IPS-18c (cell line): ENCODE results near the gene ANKRD63.
A peak's percentile ranks its signal among the peaks of the same experiment; 100 is the strongest.

Experiments used
- H3K4me3 ChIP-seq: 2 replicates; pipeline ENCODE4 v1.7.0; 2013; ENCODE audit warnings: low read depth, mild to moderate bottlenecking, low read length, moderate library complexity; ENCODE audit not compliant: insufficient read depth
- H3K9me3 ChIP-seq: one replicate; pipeline ENCODE4 v1.6.1; 2013; ENCODE audit warnings: mild to moderate bottlenecking, low read length, moderate library complexity; ENCODE audit not compliant: control insufficient read depth, insufficient read depth

ANKRD63 gene

DNA sequence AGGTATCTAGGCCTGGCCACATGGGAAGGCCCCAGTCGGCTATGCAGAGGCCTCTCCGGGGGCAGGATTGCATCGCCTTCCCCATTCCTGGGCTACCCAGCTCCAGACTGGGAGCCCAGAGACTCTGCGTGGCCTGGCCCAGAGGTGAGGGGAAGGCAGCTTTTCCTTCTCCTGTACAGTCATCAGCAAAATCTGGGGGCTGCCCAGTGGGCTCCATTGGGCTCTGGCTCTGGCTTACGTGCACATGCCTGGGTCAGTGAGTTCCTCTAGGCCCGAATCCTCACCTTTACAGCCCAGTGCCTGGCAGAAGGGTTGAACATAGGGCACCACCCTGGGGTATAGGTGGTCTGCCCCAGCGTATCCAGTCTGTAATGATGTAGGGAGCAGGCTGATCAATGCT lies 3.9 kb upstream of the ANKRD63 start:
- Histone ChIP-seq H3K4me3 (no peak overlapping the region), H3K9me3 (no peaks in the 10 kb centered on the region)

DNA sequence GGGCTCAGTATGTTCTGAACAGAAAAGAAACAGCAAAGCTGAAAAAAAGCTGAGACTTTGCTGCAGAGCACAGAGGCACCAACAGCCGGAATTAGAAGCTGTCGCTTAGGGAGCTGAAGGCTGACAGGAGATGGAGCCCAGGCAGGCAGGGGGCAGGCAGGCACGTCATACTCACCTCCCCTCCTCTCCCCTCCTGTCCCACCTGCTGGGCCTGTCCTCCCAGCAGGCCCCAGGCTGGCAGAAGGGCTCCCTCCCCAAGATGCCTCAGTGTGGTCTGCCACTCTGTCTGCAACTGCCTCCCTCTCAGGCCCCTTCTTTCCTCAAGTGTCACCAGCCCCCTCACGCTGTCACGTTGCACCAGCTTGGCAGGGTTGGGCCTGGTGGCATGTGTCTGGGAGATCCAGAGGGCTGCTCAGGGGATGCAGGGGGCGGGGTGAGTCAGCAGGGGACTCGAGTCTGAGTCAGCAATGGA lies 3.2 kb upstream of the ANKRD63 start:
- Histone ChIP-seq H3K4me3 (no peak overlapping the region; the same call in 1 of the 2 replicates), H3K9me3 (no peaks in the 10 kb centered on the region)

DNA sequence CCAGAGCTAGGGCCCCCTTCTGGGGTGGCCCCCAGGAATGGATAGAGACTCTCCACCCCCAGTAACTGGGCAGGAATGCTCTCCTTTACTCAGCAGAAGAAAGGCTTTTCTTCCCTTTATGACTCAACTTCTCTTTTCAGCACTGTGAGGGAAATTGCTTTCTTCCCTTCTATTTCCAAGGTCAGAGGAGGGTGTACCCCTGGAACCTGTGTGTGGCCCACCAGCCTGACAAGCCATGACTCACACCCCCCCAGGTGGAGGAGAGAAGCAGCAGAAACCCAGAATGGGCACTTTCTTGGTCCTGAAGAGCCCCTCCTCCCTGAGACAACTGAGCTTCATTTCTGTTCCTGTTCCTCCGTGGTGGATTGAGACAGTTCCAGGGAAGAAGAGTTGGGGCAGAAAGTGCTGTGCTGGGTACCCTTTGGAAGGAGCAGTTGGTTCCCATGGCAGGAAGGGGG lies 2.7 kb upstream of the ANKRD63 start:
- Histone ChIP-seq H3K9me3 (no peaks in the 10 kb centered on the region), H3K4me3 (no peak overlapping the region; the same call in 1 of the 2 replicates)

GRCh38 chr15:40285151-40285550 lies 2.3 kb upstream of the ANKRD63 start:
- H3K9me3 ChIP-seq = no peaks in the 10 kb centered on the region

DNA sequence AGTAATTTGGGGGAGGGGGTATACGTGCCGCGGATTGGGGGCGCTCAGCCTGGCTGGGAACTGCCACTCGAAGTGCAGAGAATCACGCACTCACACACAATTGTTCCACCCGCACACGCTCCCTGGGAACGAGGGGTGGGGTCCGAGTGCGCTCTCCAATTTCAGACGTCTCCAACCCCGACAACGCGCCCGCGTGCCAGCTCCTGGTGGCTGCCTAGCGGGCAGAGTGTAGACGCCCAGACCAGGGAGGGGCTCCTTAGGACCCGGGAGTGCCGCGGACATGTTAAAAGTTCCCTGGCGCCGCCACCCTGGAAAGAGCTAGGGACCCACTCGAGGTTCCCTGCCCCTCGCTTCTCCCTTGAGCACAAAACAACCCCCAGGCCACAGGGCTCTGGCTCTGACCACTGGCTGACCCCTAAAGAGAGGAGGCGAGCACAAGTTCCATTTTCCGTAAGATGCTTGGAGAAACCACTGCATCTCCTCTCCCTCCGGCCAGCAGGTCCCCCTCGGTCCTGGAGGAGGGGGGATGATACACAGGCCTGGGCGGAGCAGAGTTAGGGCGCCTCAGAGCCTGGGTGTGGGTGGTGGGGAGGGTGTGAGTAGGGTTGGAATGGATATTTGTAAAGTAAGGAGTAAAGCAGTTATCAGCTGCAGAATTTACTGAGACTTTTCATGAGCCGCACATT lies 894 bp upstream of the ANKRD63 start:
- no peaks in the 10 kb centered on the region for H3K9me3 ChIP-seq
- peak overlapping the region; percentile 57; the same call in 1 of the 2 replicates for H3K4me3 ChIP-seq

More at GRCh38 chr15:40285151-40285550, 2.3 kb upstream of the ANKRD63 start:
- H3K4me3 ChIP-seq = no peak overlapping the region

DNA sequence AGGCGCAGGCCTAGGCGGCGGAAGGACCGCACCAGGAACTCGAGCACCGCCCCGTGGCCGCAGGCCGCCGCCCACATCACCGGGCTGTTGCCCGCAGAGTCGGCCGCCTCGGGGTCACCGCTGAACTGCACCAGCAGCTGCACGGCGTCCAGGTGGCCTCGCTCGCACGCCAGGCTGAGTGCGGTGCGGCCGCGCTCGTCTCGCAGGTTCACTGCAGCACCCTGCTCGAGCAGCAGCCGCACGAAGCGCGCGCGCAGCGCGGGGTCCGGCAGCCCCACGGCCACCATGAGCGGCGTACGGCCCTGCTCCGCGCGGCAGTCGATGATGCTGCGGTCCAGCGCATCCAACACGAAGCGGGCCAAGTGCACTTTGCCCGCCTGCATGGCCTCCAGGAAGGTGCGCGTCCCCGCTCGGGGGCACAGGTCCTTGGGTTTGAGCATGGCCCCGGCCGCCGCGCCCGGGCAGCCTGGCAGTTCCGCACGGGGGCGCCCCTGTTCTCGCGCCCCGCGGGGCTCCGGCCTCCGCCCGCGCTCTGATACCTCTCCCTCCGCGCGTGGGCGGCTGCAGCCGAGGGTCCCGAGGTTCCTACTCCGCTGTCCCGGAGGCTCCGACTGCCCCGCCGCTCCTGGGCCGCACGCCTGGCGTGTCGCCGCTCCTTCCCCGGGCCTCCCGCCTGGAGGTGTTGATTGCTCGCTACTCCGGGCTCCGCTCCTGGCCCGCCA lies 556 bp downstream of the ANKRD63 start:
- peak overlapping the region; percentile 57 for H3K4me3 ChIP-seq
- no peaks in the 10 kb centered on the region for H3K9me3 ChIP-seq

DNA sequence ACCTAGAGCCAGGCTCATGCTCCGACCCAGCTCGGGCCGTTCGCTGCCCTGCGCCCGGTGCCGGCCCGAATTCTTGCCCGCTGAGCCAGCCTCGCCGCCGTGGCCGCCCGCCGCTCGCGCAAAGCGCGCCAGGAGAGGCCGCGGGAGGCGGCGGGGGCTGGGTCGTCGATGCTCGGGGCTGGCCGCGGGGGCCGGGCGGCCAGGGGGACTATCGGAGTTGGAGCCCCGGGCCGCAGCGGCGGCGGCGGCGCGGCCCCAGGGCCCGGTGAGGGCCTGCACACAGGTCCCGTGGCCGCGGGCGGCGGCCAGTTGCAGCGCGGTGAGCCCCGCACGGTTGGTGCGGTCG lies 1.1 kb downstream of the ANKRD63 start:
- Histone ChIP-seq H3K9me3 (no peaks in the 10 kb centered on the region), H3K4me3 (peak overlapping the region; percentile 57)

DNA sequence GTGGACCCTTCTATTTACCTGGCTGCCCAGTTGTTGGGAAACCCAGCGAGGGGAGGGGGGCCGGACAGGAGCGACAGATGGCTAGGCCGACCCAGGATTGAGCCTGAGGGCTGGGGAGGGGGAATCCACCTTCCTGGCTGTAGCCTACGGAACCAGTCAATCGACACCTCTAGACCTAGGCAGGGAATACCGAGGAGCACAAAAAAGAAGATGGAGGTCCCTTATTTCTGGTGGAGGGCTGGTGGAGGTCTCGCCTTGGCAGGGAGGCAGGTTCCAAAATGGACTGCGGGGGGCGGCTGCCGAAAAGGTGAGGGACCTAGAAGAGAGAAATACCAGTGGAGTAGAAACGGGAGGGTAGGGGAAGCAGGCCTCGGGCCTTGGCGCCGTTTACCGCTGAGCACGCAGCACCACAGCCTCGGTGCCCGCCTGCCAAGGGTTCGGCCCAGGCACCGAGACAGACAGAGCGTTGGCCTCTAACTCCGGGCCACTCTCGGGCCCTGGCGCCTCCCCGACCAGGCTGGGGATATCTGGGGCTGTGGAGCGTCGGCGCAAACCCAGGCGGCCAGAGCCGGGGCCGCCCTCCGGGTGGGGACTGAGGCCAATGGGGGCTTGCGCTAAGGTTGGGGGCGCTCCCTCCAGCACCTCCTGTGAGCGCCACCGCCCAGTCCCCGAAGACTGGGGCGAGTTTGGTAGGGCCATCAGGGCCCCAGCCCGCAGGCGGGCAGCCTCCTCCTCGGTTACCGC lies 1.6 kb downstream of the ANKRD63 start:
- H3K4me3 ChIP-seq = peak overlapping the region; percentile 36
- no peaks in the 10 kb centered on the region for H3K9me3 ChIP-seq

DNA sequence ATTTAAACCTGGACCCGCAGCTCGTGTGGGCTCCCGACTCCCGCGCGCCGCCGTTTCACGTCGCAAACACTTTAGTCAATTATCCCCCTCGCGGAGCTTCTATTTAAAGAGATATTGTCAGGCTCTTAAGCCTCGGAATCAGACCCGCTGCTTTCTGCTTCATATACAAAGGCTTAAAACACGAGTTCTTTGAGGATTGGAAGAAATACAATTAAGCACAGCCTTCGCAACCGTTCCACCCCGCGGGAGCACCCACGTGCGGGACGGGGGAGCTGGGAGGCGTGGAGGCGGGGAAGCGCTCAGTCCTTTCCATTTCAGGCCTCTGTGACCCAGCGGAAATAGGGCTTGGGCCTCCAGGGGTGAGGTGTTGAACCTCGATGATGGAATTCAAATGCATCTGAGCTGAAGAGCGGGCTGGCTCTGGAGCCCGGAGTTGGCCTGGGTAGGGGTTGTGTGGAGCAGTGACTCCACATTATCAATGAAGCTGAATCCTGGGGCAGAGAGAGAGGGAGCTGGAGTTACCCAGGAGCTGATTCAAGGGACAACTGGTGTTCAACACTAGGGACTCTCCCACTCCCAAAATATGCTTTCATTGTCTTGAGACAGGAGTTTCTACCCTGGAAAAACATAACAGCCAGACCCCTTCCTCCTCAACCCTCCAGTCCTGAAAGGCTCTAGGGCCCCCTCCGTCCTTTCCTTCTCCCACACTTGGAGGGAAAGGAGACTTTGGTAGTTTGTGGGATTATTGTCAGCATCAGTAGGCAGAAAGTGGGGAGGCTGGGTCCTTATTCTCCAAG lies 2.4 kb downstream of the ANKRD63 start:
- H3K9me3 ChIP-seq = no peaks in the 10 kb centered on the region
- H3K4me3 ChIP-seq = peak overlapping the region; percentile 41

GRCh38 chr15:40279437-40280141 lies 3.3 kb downstream of the ANKRD63 start:
- Histone ChIP-seq H3K9me3 (no peaks in the 10 kb centered on the region), H3K4me3 (peak overlapping the region; percentile 41; the same call in 1 of the 2 replicates)

DNA sequence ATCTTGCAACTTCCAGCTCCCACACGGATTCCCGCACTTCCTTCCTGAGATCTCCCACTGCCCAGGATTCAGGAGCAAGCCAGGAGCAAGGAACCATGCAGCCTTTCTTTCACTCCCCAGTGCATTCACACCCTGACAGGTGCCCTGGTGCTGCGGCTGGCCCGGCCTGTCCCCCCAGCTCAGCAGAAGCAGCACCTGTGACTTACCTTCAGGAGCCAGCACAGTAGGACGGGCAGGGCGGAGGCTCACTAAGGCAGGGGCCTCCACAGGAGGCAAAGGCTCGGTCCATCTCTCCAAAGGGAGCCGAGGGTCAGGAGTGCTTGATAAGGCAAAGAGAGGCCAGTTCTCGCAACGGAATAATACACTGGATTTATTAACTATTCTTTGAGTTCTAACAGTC lies 4.8 kb downstream of the ANKRD63 start:
- Histone ChIP-seq H3K4me3 (no peak overlapping the region), H3K9me3 (no peaks in the 10 kb centered on the region)

- no peak overlapping the region; the same call in 1 of the 2 replicates for H3K4me3 ChIP-seq
- H3K9me3 ChIP-seq = no peaks in the 10 kb centered on the region
These were observed 5.4 kb downstream of the ANKRD63 start for GRCh38 chr15:40277471-40277870.

DNA sequence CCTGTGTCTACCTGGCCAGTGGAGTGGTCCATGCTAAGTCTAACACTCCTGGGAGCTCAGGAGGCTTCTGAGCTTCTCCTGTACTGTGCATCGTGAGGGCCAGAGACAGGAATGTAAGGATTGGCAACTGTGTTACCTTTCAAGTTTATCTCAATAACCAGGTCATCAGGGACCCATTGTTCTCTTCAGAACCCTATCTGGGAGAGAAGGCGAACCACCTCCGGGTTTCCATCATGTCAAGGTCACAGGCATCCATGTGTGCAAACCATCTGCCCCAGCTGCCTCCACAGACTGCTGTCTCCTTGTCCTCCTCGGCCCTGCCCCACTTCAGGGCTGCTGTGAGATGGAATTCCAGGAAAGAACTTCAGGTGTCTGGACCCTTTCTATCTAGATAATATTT lies 5.9 kb downstream of the ANKRD63 start:
- H3K4me3 ChIP-seq = no peak overlapping the region
- H3K9me3 ChIP-seq = no peaks in the 10 kb centered on the region

- no peak overlapping the region for H3K4me3 ChIP-seq
- H3K9me3 ChIP-seq = no peaks in the 10 kb centered on the region
These were observed 6.9 kb downstream of the ANKRD63 start for GRCh38 chr15:40275954-40276353.

- H3K4me3 ChIP-seq = no peak overlapping the region
- H3K9me3 ChIP-seq = no peaks in the 10 kb centered on the region
These were observed 7.3 kb downstream of the ANKRD63 start for GRCh38 chr15:40275523-40275922.
